HG02759 (cell line): ENCODE data around the gene MTCH2.
A peak's percentile ranks its signal among the peaks of the same experiment; 100 is the strongest.
"Not testable (repeated sequence)": the region's sequence is repeated elsewhere in the genome, so short reads cannot be mapped to it uniquely, and the experiment has no call there.

ENCODE experiments used
- ATAC-seq: cut with Tn5 transposase; IDR thresholded peaks from one replicate; pipeline ENCODE4 v1.9.1; 2021; ENCODE audit warnings: mild to moderate bottlenecking, moderate library complexity; ENCODE audit not compliant: unreplicated experiment

MTCH2 gene

GRCh38 chr11:47640506-47640905 lies 1.9 kb downstream of the MTCH2 start:
- ATAC-seq: not testable (repeated sequence)

- ATAC-seq: not testable (repeated sequence)
Measured at GRCh38 chr11:47636331-47636730, 6.0 kb downstream of the MTCH2 start.

GRCh38 chr11:47631473-47631872 lies 10.9 kb downstream of the MTCH2 start:
- ATAC-seq: no peak

- ATAC-seq: no peak
Measured at GRCh38 chr11:47628026-47628425, 14.3 kb downstream of the MTCH2 start.

GRCh38 chr11:47626234-47626633 lies 16.1 kb downstream of the MTCH2 start:
- ATAC-seq: no peak

- no peak for ATAC-seq
Measured at GRCh38 chr11:47620836-47621378, 21.5 kb downstream of the MTCH2 start.

- no peak for ATAC-seq
Measured at GRCh38 chr11:47617417-47617809, 24.9 kb downstream of the MTCH2 start.

- ATAC-seq: no peak
Measured at GRCh38 chr11:47616726-47617416, 25.5 kb downstream of the MTCH2 start.

- ATAC-seq: no peak
Measured at GRCh38 chr11:47615249-47615648, 27.1 kb downstream of the MTCH2 start.

GRCh38 chr11:47611348-47611794 lies 31.0 kb downstream of the MTCH2 start:
- ATAC-seq: peak; percentile 85

- ATAC-seq: no peak
Measured at GRCh38 chr11:47609675-47610074, 32.7 kb downstream of the MTCH2 start.

- no peak for ATAC-seq
Measured at GRCh38 chr11:47607380-47607779, 35.0 kb downstream of the MTCH2 start.

GRCh38 chr11:47606731-47607130 lies 35.6 kb downstream of the MTCH2 start:
- no peak for ATAC-seq

- no peak for ATAC-seq
Measured at GRCh38 chr11:47605921-47606320, 36.4 kb downstream of the MTCH2 start.

- no peak for ATAC-seq
Measured at GRCh38 chr11:47603295-47603694, 39.1 kb downstream of the MTCH2 start.

- ATAC-seq: no peak
Measured at GRCh38 chr11:47599902-47600301, 42.5 kb downstream of the MTCH2 start.

- ATAC-seq: no peak
Measured at GRCh38 chr11:47595967-47596366, 46.4 kb downstream of the MTCH2 start.

GRCh38 chr11:47595029-47595428 lies 47.3 kb downstream of the MTCH2 start:
- no peak for ATAC-seq

GRCh38 chr11:47593934-47594855 lies 48.2 kb downstream of the MTCH2 start, which contains the start of gene C1QTNF4:
Gene C1QTNF4, minus strand, starts transcription at chr11:47594411. Its CDS starts 3,601 bp downstream, at chr11:47590810.
- no peak for ATAC-seq

- ATAC-seq: no peak
Measured at GRCh38 chr11:47593492-47593933, 48.8 kb downstream of the MTCH2 start.

GRCh38 chr11:47592970-47593369 lies 49.4 kb downstream of the MTCH2 start:
- no peak for ATAC-seq
